GM18526 (cell line): ENCODE results near the gene ACBD3.

Experiments
- POLR2A ChIP-seq: IDR thresholded peaks from 3 replicates; pipeline ENCODE4 v1.6.1; 2011; ENCODE audit not compliant: insufficient read length; ENCODE audit errors: extremely low read depth

The ACBD3 gene

DNA sequence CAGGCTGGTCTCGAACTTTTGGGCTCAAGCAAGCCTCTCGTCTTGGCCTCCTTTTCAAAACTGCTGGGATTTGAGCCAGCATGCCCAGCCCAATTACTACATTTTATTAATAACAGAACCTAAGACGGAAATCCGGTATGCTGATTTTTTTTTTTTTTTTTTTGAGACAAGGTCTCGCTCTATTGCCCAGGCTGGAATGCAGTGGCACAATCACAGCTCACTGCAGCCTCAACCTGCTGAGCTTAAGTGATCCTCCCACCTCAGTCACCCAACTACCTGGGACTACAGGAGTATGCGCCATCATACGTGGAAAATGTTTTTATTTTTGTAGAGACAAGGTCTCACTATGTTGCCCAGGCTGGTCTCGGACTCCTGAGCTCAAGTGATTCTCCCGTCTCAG, 20.2 kb downstream of the ACBD3 start:
- no peak for TF ChIP-seq POLR2A

DNA sequence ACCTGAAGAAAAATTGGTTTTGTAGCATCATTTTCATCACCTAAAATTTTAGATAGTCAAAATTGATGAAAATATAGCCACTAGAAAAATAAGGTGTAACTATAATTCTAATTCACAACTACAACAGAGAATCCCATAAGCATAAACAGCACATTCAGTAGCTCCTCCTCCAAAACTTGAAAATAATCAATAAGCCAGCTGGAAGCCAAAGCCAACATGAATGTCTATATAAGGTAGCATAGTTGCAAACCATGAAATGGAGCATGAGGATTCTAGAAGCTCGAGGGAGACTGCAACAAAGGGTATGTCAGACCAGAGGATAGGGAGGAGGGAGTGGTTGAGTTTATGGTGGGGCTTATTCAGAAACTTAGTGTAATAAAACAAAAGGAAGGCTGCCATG, 22.4 kb downstream of the ACBD3 start:
- TF ChIP-seq POLR2A: no peak

DNA sequence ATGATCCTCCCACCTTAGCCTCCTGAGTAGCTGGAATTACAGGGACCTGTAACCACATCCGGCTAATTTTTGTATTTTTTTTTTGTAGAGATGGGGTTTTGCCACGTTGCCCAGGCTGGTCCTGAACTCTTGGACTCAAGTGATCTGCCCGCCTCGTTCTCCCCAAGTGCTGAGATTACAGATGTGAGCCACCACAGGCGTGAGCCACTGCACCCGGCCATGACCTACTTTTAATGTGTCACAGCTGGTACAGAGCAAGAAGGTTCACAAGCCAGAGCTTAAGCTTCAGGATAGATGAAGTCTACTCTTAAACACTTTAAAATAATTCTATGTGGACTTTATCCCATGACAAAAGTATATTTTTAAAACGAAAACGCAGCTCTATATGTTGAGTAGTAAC, 23.6 kb downstream of the ACBD3 start:
- no peak for TF ChIP-seq POLR2A

DNA sequence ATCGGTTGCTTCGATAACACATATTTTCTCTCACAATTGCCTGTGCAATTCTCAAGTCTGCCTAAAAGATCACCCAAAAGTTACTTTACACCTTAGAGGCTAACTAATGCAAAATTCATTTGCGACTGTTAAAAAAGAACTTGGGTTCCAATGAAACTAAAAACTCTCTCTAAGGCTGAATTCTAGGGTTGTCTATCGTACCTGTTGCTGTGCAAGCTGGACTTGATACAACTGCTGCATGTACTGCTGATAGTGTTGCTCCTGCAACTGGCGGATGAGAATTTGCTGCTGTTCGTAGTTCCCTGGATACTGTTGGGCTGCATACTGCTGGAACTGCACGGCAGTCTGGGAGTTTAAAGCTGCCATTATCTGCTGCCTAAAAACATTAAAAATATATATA, 27.6 kb downstream of the ACBD3 start:
- no peak for TF ChIP-seq POLR2A

DNA sequence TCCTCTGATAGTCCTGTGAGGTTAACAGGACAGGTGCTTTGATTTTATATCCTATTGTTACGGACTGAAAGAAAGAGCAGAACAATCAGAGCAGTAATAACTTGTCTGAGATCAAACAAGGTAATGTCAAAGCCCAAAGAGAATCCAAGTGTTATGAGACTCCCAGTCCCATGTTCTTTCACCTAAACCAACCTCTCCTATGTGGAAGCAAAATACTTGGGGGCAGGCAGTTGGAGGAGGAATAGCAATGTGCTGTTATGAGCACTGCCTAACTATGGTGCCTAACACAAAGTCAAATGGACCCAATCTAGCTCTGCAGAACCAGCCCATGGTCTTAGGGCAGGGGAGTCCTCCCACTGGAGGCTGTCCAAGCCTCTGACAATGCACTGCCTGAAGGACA, 28.1 kb downstream of the ACBD3 start:
- TF ChIP-seq POLR2A: no peak

DNA sequence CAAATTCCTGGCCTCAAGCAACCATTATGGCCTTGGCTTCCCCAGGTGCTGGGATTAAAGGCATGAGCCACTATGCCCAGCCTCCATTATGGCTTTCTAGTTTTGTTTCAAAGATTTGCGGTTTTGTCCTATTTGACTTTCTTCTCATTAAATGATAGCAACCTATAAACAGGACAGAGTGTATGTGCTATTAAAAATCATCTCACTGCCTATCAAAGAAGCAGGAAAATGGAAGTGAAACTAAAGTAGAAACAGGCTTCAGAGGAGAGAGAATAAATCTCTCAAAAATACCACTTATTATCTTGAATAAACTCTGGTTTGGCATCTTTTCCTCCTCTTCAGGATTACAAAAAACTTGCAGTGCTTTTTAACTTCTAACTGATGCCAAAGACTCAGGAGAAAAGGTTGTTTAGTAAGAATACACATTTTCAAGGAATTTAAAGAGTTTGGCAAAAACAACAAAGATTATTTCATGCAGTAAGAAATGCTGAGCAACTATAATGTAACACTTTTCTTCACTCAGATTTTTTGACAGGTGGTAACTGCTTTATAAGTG, 28.7 kb downstream of the ACBD3 start:
- no peak for TF ChIP-seq POLR2A

DNA sequence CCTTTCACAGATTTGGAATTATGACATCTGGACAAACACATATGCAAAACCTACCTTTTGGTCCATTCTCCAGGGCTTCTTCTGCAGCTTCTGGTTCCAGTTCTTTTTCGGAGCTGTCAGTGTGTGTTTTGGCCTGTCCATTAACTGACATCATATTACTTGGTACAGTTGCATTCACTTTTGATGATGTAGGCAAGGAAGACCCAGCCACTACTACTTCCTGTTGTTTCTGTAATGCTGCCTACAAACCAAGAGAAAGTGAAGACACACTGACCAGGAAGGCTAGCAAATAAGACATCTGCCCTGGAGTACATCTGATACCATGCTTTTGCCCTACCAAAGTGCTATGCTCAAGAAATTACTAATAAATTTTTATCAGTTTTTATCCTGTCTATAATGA, 31.9 kb downstream of the ACBD3 start:
- no peak for TF ChIP-seq POLR2A

DNA sequence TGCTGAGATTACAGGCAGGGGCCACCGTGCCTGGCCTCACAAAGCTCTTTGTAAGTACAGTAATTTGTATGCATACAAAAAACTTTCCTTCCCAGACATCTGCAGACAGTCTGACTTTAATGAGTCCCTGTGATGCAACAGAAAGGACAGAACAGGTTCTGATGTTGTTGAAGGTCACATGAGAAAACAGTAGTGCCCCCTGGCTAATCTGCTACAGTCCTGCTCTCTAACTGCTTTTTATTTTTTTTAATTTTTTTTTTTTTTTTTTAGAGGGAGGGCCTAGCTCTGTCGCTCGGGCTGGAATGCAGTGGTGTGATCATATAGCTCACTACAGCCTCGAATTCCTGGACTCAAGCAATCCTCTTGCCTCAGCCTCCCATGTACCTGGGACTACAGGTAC, 36.7 kb downstream of the ACBD3 start:
- no peak for TF ChIP-seq POLR2A

DNA sequence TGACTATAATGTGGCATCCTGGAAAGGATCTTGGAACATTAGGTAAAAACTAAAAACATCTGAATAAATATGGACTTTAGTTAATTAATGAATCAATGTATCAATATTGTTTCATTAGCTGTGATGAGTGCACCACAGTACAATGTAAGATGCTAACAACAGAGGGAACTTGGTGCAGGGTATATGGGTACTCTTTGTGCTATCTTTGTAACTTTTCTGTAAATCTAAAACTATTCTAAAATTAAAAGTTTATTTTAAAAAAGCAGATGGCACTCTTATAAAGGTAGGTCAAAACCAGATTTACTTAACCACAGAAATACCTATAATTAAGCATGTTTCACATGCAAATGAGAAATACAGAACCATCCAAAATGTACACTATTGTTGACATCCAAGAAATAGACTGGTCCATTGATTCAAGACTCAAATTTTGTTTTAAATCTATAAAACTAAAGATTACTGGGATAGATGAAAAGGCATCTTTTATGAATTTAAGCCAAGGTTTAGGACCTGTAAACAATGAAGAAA, 38.4 kb downstream of the ACBD3 start:
- no peak for TF ChIP-seq POLR2A

DNA sequence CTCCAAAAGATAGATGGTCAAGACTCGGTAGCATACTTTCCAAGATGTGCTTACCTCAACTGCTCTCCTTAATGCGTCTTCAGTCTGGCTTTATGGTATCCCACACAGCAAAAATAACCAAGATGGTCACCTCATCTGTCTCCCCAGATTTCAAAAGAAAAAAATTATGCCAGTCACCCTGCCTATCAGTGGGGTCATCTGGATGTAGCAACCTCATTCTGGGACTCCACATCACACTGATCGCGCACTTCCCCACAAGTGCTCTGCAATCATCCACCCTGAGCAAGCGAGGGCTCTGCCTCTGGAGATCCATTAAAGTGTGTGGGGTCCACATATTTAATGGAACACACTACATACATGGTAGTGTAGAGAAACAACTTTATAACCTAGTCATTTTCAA, 42.5 kb downstream of the ACBD3 start:
- no peak for TF ChIP-seq POLR2A

DNA sequence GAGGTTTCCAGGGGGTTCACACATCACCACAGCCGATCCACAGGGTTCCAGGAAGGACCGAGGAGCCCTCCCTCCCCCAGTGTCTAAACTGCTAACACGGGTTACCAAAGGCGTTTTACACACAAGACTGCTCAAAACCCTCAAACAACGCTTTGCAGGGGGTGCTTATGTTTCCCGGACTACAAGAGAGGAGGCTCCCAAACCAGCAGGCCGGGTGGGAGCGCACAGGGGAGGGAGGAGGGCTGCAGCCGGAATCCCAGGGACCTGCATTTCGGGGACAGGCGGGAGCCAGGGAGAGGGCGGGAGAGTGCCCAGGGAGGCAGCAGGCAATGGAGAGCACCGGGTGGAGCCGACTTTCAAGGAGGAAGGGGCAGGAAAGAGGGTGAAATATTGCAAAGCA, 50.8 kb downstream of the ACBD3 start:
- TF ChIP-seq POLR2A: no peak

DNA sequence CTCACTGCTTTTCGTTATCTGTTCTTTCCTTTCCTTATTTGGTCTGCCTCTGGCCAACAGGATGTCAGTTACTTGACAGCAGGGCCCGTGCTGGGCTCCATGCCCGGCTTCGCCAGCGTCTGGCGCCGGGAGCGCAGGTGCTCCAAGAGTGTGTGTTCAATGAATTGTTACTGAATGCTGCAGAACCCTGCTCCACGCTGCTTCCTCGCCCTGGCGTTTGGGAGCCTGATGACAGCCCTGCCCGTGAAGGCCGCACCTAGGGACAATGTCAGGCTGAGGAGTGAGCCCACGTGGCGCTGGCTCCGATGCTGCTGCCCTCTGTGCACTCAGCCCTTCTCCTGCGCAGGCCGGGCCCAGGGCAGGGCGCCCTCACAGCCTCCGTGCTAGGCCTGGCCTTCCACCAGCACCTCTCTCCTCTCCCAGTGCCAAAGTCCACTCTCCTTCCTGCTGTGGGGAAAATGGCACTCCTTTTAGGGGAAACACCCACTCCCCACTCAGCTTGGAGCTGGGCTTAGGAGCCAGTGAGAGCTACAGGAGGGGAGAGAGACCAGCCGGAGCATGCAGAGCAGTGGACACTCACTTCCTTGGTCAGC, 51.4 kb downstream of the ACBD3 start:
- no peak for TF ChIP-seq POLR2A

DNA sequence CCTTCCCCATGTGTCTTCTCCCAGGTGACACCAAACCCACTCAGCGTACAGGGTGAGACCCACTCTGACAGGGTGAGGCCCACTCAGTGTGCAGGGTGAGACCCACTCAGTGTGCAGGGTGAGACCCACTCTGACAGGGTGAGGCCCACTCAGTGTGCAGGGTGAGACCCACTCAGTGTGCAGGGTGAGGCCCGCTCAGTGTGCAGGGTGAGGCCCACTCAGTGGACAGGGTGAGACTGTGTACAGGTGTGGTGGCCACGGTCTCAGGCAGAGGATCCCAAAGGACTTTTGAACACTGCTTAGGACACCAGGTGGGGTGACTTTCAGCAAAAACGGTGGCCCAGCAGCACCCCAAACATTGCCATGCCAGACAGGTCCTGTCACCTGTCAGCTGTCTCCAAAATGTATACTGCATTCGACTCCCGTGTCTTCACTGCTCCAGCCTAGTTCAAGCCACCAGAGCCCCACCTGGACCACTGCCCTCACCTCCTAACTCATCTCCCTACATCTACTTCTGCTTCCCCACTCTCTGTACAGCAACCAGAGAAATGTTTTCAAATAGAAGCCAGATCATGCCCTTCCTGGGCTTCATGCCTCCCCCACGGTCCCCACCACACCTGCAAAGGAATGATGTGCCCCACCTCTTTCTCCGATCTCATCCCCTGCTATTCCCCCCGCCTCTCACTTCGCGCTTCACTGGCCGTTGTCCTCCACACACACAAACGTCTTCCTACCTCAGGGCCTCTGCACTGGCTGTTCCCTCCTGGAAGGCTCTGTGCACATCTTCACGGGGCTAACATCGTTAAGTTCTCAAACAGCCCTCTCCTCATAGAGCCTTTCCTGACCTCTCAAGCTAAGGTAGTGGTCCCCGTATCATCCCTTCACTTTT, 52.1 kb downstream of the ACBD3 start:
- no peak for TF ChIP-seq POLR2A

DNA sequence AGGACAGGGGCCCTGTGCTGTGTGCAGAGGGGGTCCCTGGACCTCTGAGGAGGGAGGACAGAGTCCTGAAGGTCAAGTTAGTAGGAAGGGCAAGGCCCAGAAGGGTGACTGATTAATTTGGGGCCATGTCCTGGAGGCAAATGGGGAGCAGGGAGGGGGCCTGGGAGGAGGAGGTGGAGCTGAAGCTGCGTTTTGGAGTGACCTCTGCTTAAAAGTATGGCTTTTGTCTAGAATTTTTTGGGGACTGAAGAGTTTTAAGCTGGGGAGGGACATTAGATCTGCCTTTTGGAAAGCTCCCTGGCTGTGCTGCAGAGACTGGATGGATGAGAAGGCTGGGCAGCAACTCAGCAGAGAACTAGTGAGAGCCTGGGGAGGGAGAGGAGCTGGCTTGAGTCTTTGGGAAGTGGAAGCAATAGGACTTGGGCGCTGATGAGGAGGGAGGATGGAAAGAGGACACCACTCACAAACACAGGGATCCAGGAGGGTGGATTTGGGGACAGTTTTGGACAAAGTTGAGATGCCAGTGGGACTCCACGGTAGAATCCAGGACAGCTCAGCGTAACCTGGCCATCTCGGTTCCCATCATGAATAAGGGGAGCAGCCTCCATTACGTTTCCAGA, 52.9 kb downstream of the ACBD3 start:
- TF ChIP-seq POLR2A: no peak

DNA sequence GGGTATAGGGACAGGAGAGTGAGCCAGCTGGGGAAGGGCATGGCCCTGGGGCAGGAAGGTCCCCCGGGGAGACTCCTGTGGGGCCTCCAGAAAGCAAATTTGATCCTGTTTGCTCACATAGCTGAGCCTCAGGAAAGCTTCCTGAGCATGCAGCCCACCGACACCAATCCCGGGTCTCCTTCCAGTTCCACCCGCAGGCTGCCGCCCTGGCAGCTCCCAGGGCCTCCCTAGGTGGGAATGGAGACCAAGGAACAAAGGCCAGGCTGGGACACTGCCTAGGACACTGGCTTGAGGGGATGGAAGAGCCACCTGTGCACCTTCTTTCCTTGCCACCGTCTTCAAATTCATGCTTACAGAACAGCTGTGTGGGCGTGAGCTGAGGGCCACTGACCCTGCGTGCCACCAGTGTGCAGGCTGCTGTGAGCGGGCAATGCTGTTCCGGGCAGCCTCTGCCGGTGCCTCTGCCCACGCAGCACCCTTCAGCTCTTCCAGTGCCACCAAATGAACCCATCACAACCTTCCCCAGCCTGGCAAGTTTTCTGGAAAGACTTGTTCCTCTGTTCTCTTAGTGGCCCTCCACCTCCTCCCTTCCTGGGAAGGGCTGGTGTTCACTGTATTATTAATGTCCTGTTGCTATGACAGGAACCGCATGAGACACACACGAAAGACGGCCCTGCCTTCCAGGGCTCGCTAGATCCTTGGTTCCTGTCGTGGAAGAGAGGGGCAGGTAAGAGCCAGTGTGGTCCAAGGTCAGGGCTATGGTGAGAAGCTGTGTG, 53.6 kb downstream of the ACBD3 start:
- no peak for TF ChIP-seq POLR2A
